Neutrophil (primary cell): ENCODE results near the gene XRCC5.

Experiments used
- H3K27ac ChIP-seq: fragments of 200-600 bp; sonication (generic); 2 replicates; pipeline ENCODE4 v1.5.1; 2016; ENCODE audit warnings: mild to moderate bottlenecking, moderate library complexity
- H3K27me3 ChIP-seq: fragments of 200-600 bp; sonication (generic); 2 replicates; pipeline ENCODE4 v1.6.0; 2016; ENCODE audit warnings: mild to moderate bottlenecking
- H3K36me3 ChIP-seq: fragments of 200-600 bp; sonication (generic); 2 replicates; pipeline ENCODE4 v1.5.1; 2017
- H3K4me1 ChIP-seq, 2 experiments: fragments of 200-600 bp in 1 of 2; sonication (generic) in 1 of 2; 1 replicate in 1 of 2; 2 replicates in 1 of 2; pipeline versions ENCODE4 v1.5.1 to v1.6.1; 2013 to 2016; ENCODE audit warnings: low read depth in 1 of 2, low read length in 1 of 2, mild to moderate bottlenecking in 1 of 2, moderate library complexity in 1 of 2; ENCODE audit not compliant: control insufficient read depth in 1 of 2, insufficient read depth in 1 of 2
- H3K4me3 ChIP-seq, 2 experiments: fragments of 200-600 bp in 1 of 2; sonication (generic) in 1 of 2; 1 replicate in 1 of 2; 2 replicates in 1 of 2; pipeline ENCODE4 v1.5.1; 2013 to 2016; ENCODE audit warnings: low read depth in 1 of 2, low read length in 1 of 2, mild to moderate bottlenecking in 1 of 2, moderate library complexity in 1 of 2
- H3K9me3 ChIP-seq: fragments of 200-600 bp; sonication (generic); 2 replicates; pipeline ENCODE4 v1.5.1; 2016
- TF ChIP-seq, protein P1 (sequence below): fragments of 200-600 bp; sonication (generic); IDR thresholded peaks from 2 replicates; pipeline ENCODE4 v1.5.1; 2016; ENCODE audit warnings: antibody characterized with exemption

The XRCC5 gene

DNA sequence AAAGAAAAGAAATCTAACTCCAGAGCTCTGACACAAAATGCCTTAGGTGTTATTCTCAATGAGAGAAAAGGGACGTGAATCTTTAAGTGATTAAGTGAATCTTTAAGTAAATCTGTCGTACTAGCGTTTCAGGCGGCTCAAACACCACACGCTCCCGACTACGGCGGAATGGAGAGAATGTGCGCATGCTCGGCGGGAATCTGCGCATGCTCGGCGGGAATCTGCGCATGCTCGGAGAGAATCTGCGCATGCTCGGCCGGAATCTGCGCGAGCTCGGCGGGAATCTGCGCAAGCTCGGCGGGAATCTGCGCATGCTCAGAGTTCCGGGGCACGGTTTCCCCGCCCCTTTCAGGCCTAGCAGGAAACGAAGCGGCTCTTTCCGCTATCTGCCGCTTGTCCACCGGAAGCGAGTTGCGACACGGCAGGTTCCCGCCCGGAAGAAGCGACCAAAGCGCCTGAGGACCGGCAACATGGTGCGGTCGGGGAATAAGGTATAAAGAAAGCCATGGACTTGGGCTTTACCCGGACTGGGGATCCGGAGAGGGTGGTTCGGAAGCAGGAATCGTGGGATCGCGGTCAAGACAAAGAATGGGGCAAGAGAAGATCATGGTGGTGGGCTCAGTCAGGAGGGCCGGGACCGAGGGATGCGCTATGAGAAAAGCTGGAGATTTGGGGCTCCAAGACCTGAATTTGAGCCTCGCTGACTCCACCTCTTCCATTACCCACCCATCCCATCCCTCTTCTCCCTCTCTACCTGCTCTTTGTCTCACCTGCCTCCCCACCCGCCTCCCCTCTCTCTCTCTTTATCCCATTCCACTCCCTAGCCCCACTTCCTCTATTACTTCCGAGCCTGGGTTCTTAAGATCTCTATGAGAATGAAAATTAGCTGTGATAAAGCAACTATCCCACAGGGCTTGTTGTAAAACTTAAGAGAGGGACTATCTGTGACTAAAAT, at the start of gene XRCC5:
XRCC5 (plus strand) TSS at position 382 of the 955 bp plus-strand sequence; CDS start at position 471, 89 bp downstream.
- peak within 1 kb of the TSS; percentile 90 for H3K27ac ChIP-seq
- peak within 1 kb of the TSS; percentile 88 to 94 for H3K4me3 ChIP-seq
- TF ChIP-seq, protein P1, sequence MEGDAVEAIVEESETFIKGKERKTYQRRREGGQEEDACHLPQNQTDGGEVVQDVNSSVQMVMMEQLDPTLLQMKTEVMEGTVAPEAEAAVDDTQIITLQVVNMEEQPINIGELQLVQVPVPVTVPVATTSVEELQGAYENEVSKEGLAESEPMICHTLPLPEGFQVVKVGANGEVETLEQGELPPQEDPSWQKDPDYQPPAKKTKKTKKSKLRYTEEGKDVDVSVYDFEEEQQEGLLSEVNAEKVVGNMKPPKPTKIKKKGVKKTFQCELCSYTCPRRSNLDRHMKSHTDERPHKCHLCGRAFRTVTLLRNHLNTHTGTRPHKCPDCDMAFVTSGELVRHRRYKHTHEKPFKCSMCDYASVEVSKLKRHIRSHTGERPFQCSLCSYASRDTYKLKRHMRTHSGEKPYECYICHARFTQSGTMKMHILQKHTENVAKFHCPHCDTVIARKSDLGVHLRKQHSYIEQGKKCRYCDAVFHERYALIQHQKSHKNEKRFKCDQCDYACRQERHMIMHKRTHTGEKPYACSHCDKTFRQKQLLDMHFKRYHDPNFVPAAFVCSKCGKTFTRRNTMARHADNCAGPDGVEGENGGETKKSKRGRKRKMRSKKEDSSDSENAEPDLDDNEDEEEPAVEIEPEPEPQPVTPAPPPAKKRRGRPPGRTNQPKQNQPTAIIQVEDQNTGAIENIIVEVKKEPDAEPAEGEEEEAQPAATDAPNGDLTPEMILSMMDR, result peak; percentile 48
- no peaks in the 10 kb centered on the region for H3K27me3 ChIP-seq
- H3K9me3 ChIP-seq, result no peaks in the 10 kb centered on the region
- H3K36me3 ChIP-seq, result peaks cover 25% of the 10 kb centered on the region
- H3K4me1 ChIP-seq, result peaks cover 27 to 37% of the 10 kb centered on the region in 2 experiments

DNA sequence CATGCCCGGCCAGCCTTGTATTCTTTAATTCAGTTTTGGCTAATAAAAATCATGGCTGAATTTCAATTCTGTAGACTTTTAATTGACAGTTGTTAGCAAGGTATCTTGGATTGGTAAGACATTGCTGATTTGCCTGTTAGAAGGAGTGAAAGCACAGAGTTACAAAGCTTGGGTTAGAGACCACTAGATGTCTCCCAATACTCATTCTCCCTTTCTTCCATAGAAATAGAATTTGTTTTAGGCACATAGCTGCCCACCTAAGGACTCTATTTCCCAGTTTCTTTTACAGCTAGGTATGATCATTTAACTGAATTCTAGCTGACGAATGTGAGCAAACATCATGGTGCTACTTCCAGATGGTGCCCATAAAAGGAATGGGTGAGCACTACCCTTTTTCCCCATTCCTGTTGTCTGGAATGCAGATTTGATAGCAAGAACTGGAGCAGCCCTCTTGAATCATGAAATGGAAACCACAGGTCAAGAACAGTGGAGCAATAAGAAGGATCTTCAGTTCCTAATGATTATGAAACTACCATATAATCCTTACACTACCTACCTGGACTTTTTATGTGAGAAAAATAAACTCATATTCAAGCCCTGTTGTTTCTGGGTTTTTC, 45.0 kb upstream of the XRCC5 start:
- H3K27ac ChIP-seq, result no peak overlapping the region
- no peaks in the 10 kb centered on the region for H3K4me1 ChIP-seq
- TF ChIP-seq, protein P1, result no peak
- peaks cover 63% of the 10 kb centered on the region for H3K36me3 ChIP-seq
- H3K27me3 ChIP-seq, result no peaks in the 10 kb centered on the region
- no peaks in the 10 kb centered on the region for H3K9me3 ChIP-seq
- H3K4me3 ChIP-seq, result no peak overlapping the region

DNA sequence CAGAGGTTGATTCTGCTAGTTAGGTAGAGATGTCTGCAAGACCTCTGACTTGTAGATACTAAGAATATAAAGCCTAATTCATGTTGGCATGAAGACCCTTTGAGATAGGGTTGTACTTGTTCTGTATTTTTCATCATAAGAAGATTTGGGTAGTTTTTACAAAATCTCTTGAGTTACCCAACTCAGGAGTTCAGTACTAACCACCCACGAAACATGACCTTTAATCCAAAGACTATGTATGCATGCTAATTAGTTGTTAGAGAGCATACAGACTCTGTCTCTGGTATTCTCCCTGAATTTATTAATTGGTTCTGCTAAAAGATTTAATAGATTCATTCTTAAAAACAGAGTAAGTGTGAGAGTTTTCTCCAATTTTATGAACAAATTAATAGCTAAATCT, 44.5 kb upstream of the XRCC5 start:
- TF ChIP-seq, protein P1, result no peak
- Histone ChIP-seq H3K27ac (no peak overlapping the region), H3K4me1 (no peaks in the 10 kb centered on the region), H3K27me3 (no peaks in the 10 kb centered on the region), H3K36me3 (peaks cover 58% of the 10 kb centered on the region), H3K9me3 (no peaks in the 10 kb centered on the region), H3K4me3 (no peak overlapping the region)

DNA sequence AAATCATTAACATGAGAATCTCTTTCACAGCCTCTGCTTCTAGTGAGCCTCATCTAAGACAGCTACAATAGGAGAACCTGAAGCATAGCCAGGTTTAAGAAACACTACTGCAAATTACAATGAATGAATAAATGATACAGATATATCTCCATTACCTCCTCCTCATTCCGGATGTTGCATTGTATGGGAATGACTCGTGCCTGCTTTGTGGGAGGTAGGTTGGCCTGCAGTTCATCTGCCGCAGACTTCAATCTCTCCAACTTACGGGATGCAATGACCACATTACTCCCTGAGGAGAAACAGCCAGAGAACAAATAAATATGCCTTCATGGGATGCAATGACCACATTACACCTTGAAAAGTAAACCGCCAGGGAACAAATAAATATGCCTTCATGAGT, 42.9 kb upstream of the XRCC5 start:
- H3K27me3 ChIP-seq, result no peaks in the 10 kb centered on the region
- no peaks in the 10 kb centered on the region for H3K4me1 ChIP-seq
- no peaks in the 10 kb centered on the region for H3K9me3 ChIP-seq
- peaks cover 51% of the 10 kb centered on the region for H3K36me3 ChIP-seq
- H3K4me3 ChIP-seq, result no peak overlapping the region
- TF ChIP-seq, protein P1, result no peak
- no peak overlapping the region for H3K27ac ChIP-seq

DNA sequence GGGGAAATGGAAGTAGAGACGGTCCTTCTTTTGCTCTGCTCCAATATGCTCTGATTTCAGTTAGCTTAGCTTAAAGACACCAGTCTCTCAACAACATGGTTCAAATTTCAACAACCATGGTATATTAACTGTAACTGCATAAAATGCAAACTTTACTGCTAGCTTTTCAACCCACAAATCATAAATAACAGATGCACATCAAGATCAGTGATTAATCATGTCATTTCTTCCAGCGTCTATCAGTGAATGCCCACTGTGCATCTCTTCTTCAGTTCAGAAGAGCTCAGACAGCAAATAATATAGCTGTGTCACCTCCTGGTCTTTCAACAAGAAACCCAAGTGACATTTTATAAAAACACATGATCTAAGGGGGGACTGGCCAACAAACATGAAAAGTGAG, 40.1 kb upstream of the XRCC5 start:
- TF ChIP-seq, protein P1, result no peak
- Histone ChIP-seq H3K4me1 (peaks cover 5 to 7% of the 10 kb centered on the region in 2 experiments), H3K27ac (no peak overlapping the region), H3K4me3 (no peak overlapping the region), H3K27me3 (no peaks in the 10 kb centered on the region), H3K9me3 (no peaks in the 10 kb centered on the region), H3K36me3 (peaks cover 37% of the 10 kb centered on the region)
